ENCODE results near the gene DNER.

GRCh38 chr2:229708335-229708734 is 6.0 kb downstream of the DNER start:
- TF ChIP-seq POLR2A (IDR thresholded peaks at IDR 0.05) (no peak), CTCF (IDR thresholded peaks at IDR 0.05) (no peak)
